T-cell (primary cell): ENCODE measurements around the gene CHURC1. TPM values are rescaled to one million over a fixed set of nuclear protein-coding genes. Genes with fewer than 3 reads are reported as not detected.

ENCODE experiments used
- ATAC-seq, 4 experiments: fragments of 200-7000 bp in 3 of 4; fragments of 150-1000 bp in 1 of 4; cut with Tn5 transposase; replicated peaks in 1 of 4; 1 replicate in 3 of 4; 2 replicates in 1 of 4; pipeline ENCODE4 v1.10.0; 2021; ENCODE audit warnings: moderate library complexity in 3 of 4, mild to moderate bottlenecking in 2 of 4, moderate number of reproducible peaks in 1 of 4
- CTCF ChIA-PET, 2 donors: fragments of 300-600 bp; sonication (Branson Sonifier 250); formaldehyde crosslinking; loops; one replicate each; lab custom pipeline; 2022; ENCODE audit warnings: antibody characterized with exemption in 2 of 2; lab: Charles Lee
- POLR2A ChIA-PET, 2 donors: fragments of 300-600 bp; sonication (Branson Sonifier 250); formaldehyde crosslinking; loops; one replicate each; lab custom pipeline; 2022; ENCODE audit warnings: antibody characterized with exemption in 2 of 2; lab: Charles Lee
- DNase-seq, 35 experiments: peaks; one replicate each; pipeline versions ENCODE4 v3.0.0 to v3.0.0-alpha.2; 2013 to 2023
- H3K27ac ChIP-seq: one replicate; pipeline ENCODE4 v1.5.1; 2013; ENCODE audit warnings: low read length
- H3K27me3 ChIP-seq, 2 experiments: replicated peaks in 1 of 2; 1 replicate in 1 of 2; 2 replicates in 1 of 2; pipeline versions ENCODE4 v1.6.1 to v1.7.0; 2013; ENCODE audit warnings: low read length in 1 of 2, mixed read lengths in 1 of 2; ENCODE audit not compliant: control insufficient read depth in 2 of 2, insufficient read depth in 2 of 2; ENCODE audit errors: extremely low read depth in 1 of 2
- H3K36me3 ChIP-seq, 2 donors: 1 replicate in 1 of 2; 2 replicates in 1 of 2; pipeline versions ENCODE4 v1.6.1 to v1.7.0; 2013; ENCODE audit warnings: low read length in 1 of 2; ENCODE audit not compliant: control insufficient read depth in 2 of 2, insufficient read depth in 1 of 2; ENCODE audit errors: extremely low read depth in 1 of 2
- H3K4me1 ChIP-seq, 2 experiments: 1 replicate in 1 of 2; 2 replicates in 1 of 2; pipeline versions ENCODE4 v1.6.1 to v1.7.0; 2013; ENCODE audit warnings: low read length in 2 of 2, mixed read lengths in 1 of 2; ENCODE audit not compliant: insufficient read depth in 2 of 2, control insufficient read depth in 1 of 2; ENCODE audit errors: extremely low read depth in 1 of 2
- H3K4me3 ChIP-seq, 2 donors: 1 replicate in 1 of 2; 2 replicates in 1 of 2; pipeline versions ENCODE4 v1.5.1 to v1.7.0; 2013; ENCODE audit warnings: mild to moderate bottlenecking in 2 of 2, low read length in 1 of 2, moderate library complexity in 1 of 2; ENCODE audit not compliant: control insufficient read depth in 1 of 2; ENCODE audit errors: extremely low read depth in 1 of 2
- H3K9me3 ChIP-seq: 2 replicates; pipeline ENCODE4 v1.7.0; 2013
- H3K27ac Mint-ChIP-seq, 2 donors: one replicate each; pipeline ENCODE4 v1.8.0; 2020 to 2021; ENCODE audit warnings: mild to moderate bottlenecking in 2 of 2, mixed read lengths in 2 of 2
- H3K27me3 Mint-ChIP-seq, 2 donors: one replicate each; pipeline ENCODE4 v1.8.0; 2021 to 2022; ENCODE audit warnings: mixed read lengths in 2 of 2
- H3K36me3 Mint-ChIP-seq: one replicate; pipeline ENCODE4 v1.8.0; 2021; ENCODE audit warnings: mixed read lengths
- H3K4me1 Mint-ChIP-seq, 3 donors: one replicate each; pipeline ENCODE4 v1.8.0; 2020 to 2022; ENCODE audit warnings: mixed read lengths in 3 of 3, mild to moderate bottlenecking in 1 of 3
- H3K4me3 Mint-ChIP-seq, 3 donors: one replicate each; pipeline ENCODE4 v1.8.0; 2020 to 2022; ENCODE audit warnings: mild to moderate bottlenecking in 3 of 3, mixed read lengths in 3 of 3, moderate library complexity in 3 of 3
- H3K9me3 Mint-ChIP-seq, 3 donors: one replicate each; pipeline ENCODE4 v1.8.0; 2020 to 2022; ENCODE audit warnings: mixed read lengths in 3 of 3
- WGBS: methylation state at CpG from one replicate; pipeline ENCODE4 v1.1.5; 2013; ENCODE audit warnings: missing lambda C conversion rate; ENCODE audit not compliant: insufficient coverage; 5-methylcytosine and 5-hydroxymethylcytosine counted together
- total RNA-seq, 35 experiments: library from RNA in 6 of 35; stranded (reverse) in 6 of 35; fragments of 120-200 nt in 1 of 35; gene quantifications; one replicate each; pipeline versions ENCODE4 v1.2.1 to v1.2.4 and lab custom pipeline; 2013 to 2026

CHURC1 gene
- total RNA-seq, 5 donors from 2014 or later (not counting 1 experiment from before 2014, with no cell fraction given) = 57.6 to 99.7 (median 91.1) TPM

GRCh38 chr14:64942531-64943111 is 28.4 kb downstream of the CHURC1 start, which contains the start of gene GPX2:
Gene GPX2 (minus strand): TSS chr14:64942745. CDS start chr14:64942726, 19 bp downstream.
- ChIA-PET POLR2A (interaction anchor here in 1 of 2 donors (0.6 to 1.0 kb wide), 2 partner anchors 19 to 262 kb away, joined by 3 read pairs; no protein-coding TSS in a partner anchor), CTCF (no interaction called here)
- Histone ChIP-seq H3K4me3 (no peak within 1 kb of the TSS), H3K27me3 (no peaks in the 10 kb centered on the region), H3K27ac (no peak within 1 kb of the TSS), H3K9me3 (no peaks in the 10 kb centered on the region), H3K4me1 (peaks cover 5 to 17% of the 10 kb centered on the region in 2 experiments), H3K36me3 (peaks cover 7 to 50% of the 10 kb centered on the region in 2 donors)
- 68% methylated on average over 4 of the region's 13 CpGs for WGBS
- peaks cover 66 to 82% (median 78%) of the 10 kb centered on the region in 3 donors for H3K4me1 Mint-ChIP-seq
- no peaks in the 10 kb centered on the region for H3K27me3 Mint-ChIP-seq
- no peak within 1 kb of the TSS for H3K4me3 Mint-ChIP-seq
- no peak for ATAC-seq
- peaks cover 64% of the 10 kb centered on the region for H3K36me3 Mint-ChIP-seq
- H3K9me3 Mint-ChIP-seq = no peaks in the 10 kb centered on the region
- DNase-seq = peak in 1 of 35 experiments; percentile 2
- peak within 1 kb of the TSS; percentile 43 to 82 for H3K27ac Mint-ChIP-seq

- Mint-ChIP-seq H3K27me3 (no peaks in the 10 kb centered on the region), H3K4me3 (no peak overlapping the region), H3K36me3 (peaks cover 67% of the 10 kb centered on the region), H3K9me3 (no peaks in the 10 kb centered on the region), H3K27ac (peak overlapping the region in 1 of 2 donors; percentile 82), H3K4me1 (peaks cover 59 to 76% (median 70%) of the 10 kb centered on the region in 3 donors)
- Histone ChIP-seq H3K27me3 (no peaks in the 10 kb centered on the region), H3K9me3 (no peaks in the 10 kb centered on the region), H3K4me3 (no peak overlapping the region), H3K4me1 (peaks cover 5 to 17% of the 10 kb centered on the region in 2 experiments), H3K36me3 (peaks cover 7 to 52% of the 10 kb centered on the region in 2 donors), H3K27ac (no peak overlapping the region)
- 37% methylated on average over 4 of the region's 6 CpGs for whole genome bisulfite sequencing
- ATAC-seq (no peak), DNase-seq (no peak)
- ChIA-PET CTCF (interaction anchor here in 1 of 2 donors (0.6 kb wide), 1 partner anchor 51 kb away, joined by 6 read pairs; no protein-coding TSS in a partner anchor), POLR2A (no interaction called here)
These were observed 29.3 kb downstream of the CHURC1 start for GRCh38 chr14:64943556-64943955.

GRCh38 chr14:64944041-64944440 is 29.8 kb downstream of the CHURC1 start:
- H3K27ac Mint-ChIP-seq = peak overlapping the region in 1 of 2 donors; percentile 82
- peaks cover 12 to 51% of the 10 kb centered on the region in 2 donors for H3K36me3 ChIP-seq
- H3K4me1 Mint-ChIP-seq = peaks cover 54 to 71% (median 65%) of the 10 kb centered on the region in 3 donors
- H3K4me1 ChIP-seq = peaks cover 5 to 17% of the 10 kb centered on the region in 2 experiments
- H3K4me3 Mint-ChIP-seq = no peak overlapping the region
- no peaks in the 10 kb centered on the region for H3K27me3 Mint-ChIP-seq
- DNase-seq (no peak), ATAC-seq (no peak)
- no peaks in the 10 kb centered on the region for H3K9me3 Mint-ChIP-seq
- H3K36me3 Mint-ChIP-seq = peaks cover 67% of the 10 kb centered on the region
- CTCF ChIA-PET = no interaction called here
- POLR2A ChIA-PET = no interaction called here
- no peak overlapping the region for H3K4me3 ChIP-seq
- H3K27me3 ChIP-seq = no peaks in the 10 kb centered on the region
- no peaks in the 10 kb centered on the region for H3K9me3 ChIP-seq
- no CpG with 5 or more reads among the region's 2 CpGs for WGBS
- H3K27ac ChIP-seq = no peak overlapping the region

GRCh38 chr14:64944861-64945260 is 30.6 kb downstream of the CHURC1 start:
- Mint-ChIP-seq H3K27ac (no peak overlapping the region), H3K36me3 (peaks cover 67% of the 10 kb centered on the region), H3K27me3 (no peaks in the 10 kb centered on the region), H3K4me3 (no peak overlapping the region), H3K9me3 (no peaks in the 10 kb centered on the region), H3K4me1 (peaks cover 48 to 63% (median 57%) of the 10 kb centered on the region in 3 donors)
- Histone ChIP-seq H3K27me3 (no peaks in the 10 kb centered on the region), H3K27ac (no peak overlapping the region), H3K9me3 (no peaks in the 10 kb centered on the region), H3K4me3 (no peak overlapping the region), H3K4me1 (peaks cover 5 to 17% of the 10 kb centered on the region in 2 experiments), H3K36me3 (peaks cover 13 to 44% of the 10 kb centered on the region in 2 donors)
- ChIA-PET CTCF (no interaction called here), POLR2A (no interaction called here)
- WGBS = 91% methylated on average over 1 of the region's 4 CpGs
- ATAC-seq = no peak
- DNase-seq = no peak

- H3K36me3 Mint-ChIP-seq = peaks cover 65% of the 10 kb centered on the region
- ChIA-PET CTCF (no interaction called here), POLR2A (no interaction called here)
- DNase-seq (no peak), ATAC-seq (no peak)
- WGBS = 91% methylated on average over 6 of the region's 12 CpGs
- Histone ChIP-seq H3K4me1 (peaks cover 5 to 17% of the 10 kb centered on the region in 2 experiments), H3K9me3 (no peaks in the 10 kb centered on the region), H3K4me3 (no peak overlapping the region), H3K27ac (no peak overlapping the region), H3K27me3 (no peaks in the 10 kb centered on the region), H3K36me3 (peaks cover 13 to 47% of the 10 kb centered on the region in 2 donors)
- no peak overlapping the region for H3K27ac Mint-ChIP-seq
- H3K9me3 Mint-ChIP-seq = no peaks in the 10 kb centered on the region
- H3K27me3 Mint-ChIP-seq = no peaks in the 10 kb centered on the region
- no peak overlapping the region for H3K4me3 Mint-ChIP-seq
- peaks cover 42 to 56% (median 51%) of the 10 kb centered on the region in 3 donors for H3K4me1 Mint-ChIP-seq
These were observed 31.4 kb downstream of the CHURC1 start for GRCh38 chr14:64945431-64946178.

GRCh38 chr14:64946310-64947045 is 32.2 kb downstream of the CHURC1 start:
- Histone ChIP-seq H3K4me3 (no peak overlapping the region), H3K4me1 (peaks cover 5 to 17% of the 10 kb centered on the region in 2 experiments), H3K27ac (no peak overlapping the region), H3K9me3 (no peaks in the 10 kb centered on the region), H3K27me3 (no peaks in the 10 kb centered on the region), H3K36me3 (peaks cover 11 to 44% of the 10 kb centered on the region in 2 donors)
- Mint-ChIP-seq H3K27me3 (no peaks in the 10 kb centered on the region), H3K9me3 (no peaks in the 10 kb centered on the region), H3K36me3 (peaks cover 67% of the 10 kb centered on the region), H3K27ac (peak overlapping the region in 1 of 2 donors; percentile 59), H3K4me3 (no peak overlapping the region), H3K4me1 (peaks cover 38 to 58% (median 44%) of the 10 kb centered on the region in 3 donors)
- DNase-seq (no peak), ATAC-seq (no peak)
- WGBS = 100% methylated on average over 4 of the region's 6 CpGs
- CTCF ChIA-PET = no interaction called here
- POLR2A ChIA-PET = no interaction called here
